Measurements from ENCODE around the gene ACSL3. TPM values are rescaled to one million over a fixed set of nuclear protein-coding genes. Genes with fewer than 3 reads are reported as not detected.

ACSL3 gene
- polyA plus RNA-seq, 1 experiment: 88.9 TPM

- ChIA-PET POLR2A (no interaction called here), CTCF (no interaction called here)
- no peak overlapping the region for H3K4me3 ChIP-seq (ENCODE audit: low read depth, low read length)
- DNase-seq (ENCODE audit: low read depth, low spot score): no peak
- no peak overlapping the region for H3K27ac ChIP-seq (ENCODE audit: low read depth, low read length)
- no peaks in the 10 kb centered on the region for H3K9me3 ChIP-seq (ENCODE audit: control insufficient read depth, insufficient read depth, low read length)
- TF ChIP-seq CTCF (IDR thresholded peaks at IDR 0.05; ENCODE audit: low read depth, low read length): no peak
- peaks cover 11% of the 10 kb centered on the region for H3K27me3 ChIP-seq (ENCODE audit: control insufficient read depth, insufficient read depth, low read length)
Measured at GRCh38 chr2:222833410-222833809, 27.4 kb upstream of the ACSL3 start.

DNA sequence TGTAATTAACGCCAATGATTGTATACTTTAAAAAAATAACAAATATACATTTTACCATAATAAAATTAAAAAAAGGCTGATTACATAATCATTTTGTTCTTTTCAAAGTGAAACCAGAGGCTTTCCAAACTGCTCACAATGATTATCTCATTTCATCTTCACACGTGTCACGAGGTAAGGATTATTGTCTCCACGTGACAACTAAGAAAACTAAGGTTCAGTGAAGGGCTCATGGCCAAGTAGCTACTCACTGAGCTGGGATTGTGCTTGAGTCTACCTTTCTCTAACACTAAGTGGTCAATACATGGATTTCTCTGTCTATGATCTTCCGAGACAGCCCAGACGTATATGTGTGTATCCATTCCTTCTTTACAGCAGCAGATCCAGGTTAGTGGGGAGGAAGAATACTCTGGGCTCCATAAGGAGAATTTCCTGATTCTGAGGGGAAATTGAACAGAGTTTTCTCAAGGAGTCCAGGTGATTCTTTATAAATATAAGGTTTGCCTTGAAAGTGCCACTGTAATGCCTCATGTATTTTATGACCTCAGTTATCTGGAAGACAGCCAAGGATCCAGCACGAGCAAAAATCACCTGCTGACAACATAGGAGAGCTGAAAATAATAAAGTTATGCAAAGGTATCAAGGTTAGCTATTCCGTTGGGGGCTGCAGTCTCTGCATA, 25.6 kb upstream of the ACSL3 start:
- POLR2A ChIA-PET: no interaction called here
- Histone ChIP-seq H3K27me3 (ENCODE audit: control insufficient read depth, insufficient read depth, low read length) (peaks cover 9% of the 10 kb centered on the region), H3K27ac (ENCODE audit: low read depth, low read length) (no peak overlapping the region), H3K9me3 (ENCODE audit: control insufficient read depth, insufficient read depth, low read length) (no peaks in the 10 kb centered on the region), H3K4me3 (ENCODE audit: low read depth, low read length) (no peak overlapping the region)
- TF ChIP-seq CTCF (IDR thresholded peaks at IDR 0.05; ENCODE audit: low read depth, low read length): no peak
- DNase-seq (ENCODE audit: low read depth, low spot score): no peak
- CTCF ChIA-PET: no interaction called here

- no peaks in the 10 kb centered on the region for H3K9me3 ChIP-seq (ENCODE audit: control insufficient read depth, insufficient read depth, low read length)
- POLR2A ChIA-PET: no interaction called here
- CTCF ChIA-PET: no interaction called here
- no peak for DNase-seq (ENCODE audit: low read depth, low spot score)
- H3K4me3 ChIP-seq (ENCODE audit: low read depth, low read length): no peak overlapping the region
- TF ChIP-seq CTCF (IDR thresholded peaks at IDR 0.05; ENCODE audit: low read depth, low read length): no peak
- no peak overlapping the region for H3K27ac ChIP-seq (ENCODE audit: low read depth, low read length)
- peaks cover 7% of the 10 kb centered on the region for H3K27me3 ChIP-seq (ENCODE audit: control insufficient read depth, insufficient read depth, low read length)
Measured at GRCh38 chr2:222835823-222836151, 25.0 kb upstream of the ACSL3 start.

GRCh38 chr2:222837643-222838056, 23.2 kb upstream of the ACSL3 start:
- TF ChIP-seq CTCF (IDR thresholded peaks at IDR 0.05; ENCODE audit: low read depth, low read length): no peak
- H3K27me3 ChIP-seq (ENCODE audit: control insufficient read depth, insufficient read depth, low read length): peaks cover 6% of the 10 kb centered on the region
- CTCF ChIA-PET: no interaction called here
- no peak overlapping the region for H3K27ac ChIP-seq (ENCODE audit: low read depth, low read length)
- H3K9me3 ChIP-seq (ENCODE audit: control insufficient read depth, insufficient read depth, low read length): no peaks in the 10 kb centered on the region
- POLR2A ChIA-PET: no interaction called here
- H3K4me3 ChIP-seq (ENCODE audit: low read depth, low read length): no peak overlapping the region
- DNase-seq (ENCODE audit: low read depth, low spot score): no peak

GRCh38 chr2:222840060-222840802, 20.6 kb upstream of the ACSL3 start:
- Histone ChIP-seq H3K4me3 (ENCODE audit: low read depth, low read length) (no peak overlapping the region), H3K9me3 (ENCODE audit: control insufficient read depth, insufficient read depth, low read length) (no peaks in the 10 kb centered on the region), H3K27ac (ENCODE audit: low read depth, low read length) (no peak overlapping the region), H3K27me3 (ENCODE audit: control insufficient read depth, insufficient read depth, low read length) (peaks cover under 1% of the 10 kb centered on the region)
- ChIA-PET POLR2A (no interaction called here), CTCF (no interaction called here)
- no peak for TF ChIP-seq CTCF (IDR thresholded peaks at IDR 0.05; ENCODE audit: low read depth, low read length)
- no peak for DNase-seq (ENCODE audit: low read depth, low spot score)

Measured in AG04450 (cell line).